ENCODE measurements around the gene BCL7B. TPM values are rescaled to one million over a fixed set of nuclear protein-coding genes. Genes with fewer than 3 reads are reported as not detected.
"Not testable (repeated sequence)": the region's sequence is repeated elsewhere in the genome, so short reads cannot be mapped to it uniquely, and the experiment has no call there.

Gene BCL7B
- total RNA-seq, 2 donors from 2014 or later: 52.4 to 76.7 TPM

DNA sequence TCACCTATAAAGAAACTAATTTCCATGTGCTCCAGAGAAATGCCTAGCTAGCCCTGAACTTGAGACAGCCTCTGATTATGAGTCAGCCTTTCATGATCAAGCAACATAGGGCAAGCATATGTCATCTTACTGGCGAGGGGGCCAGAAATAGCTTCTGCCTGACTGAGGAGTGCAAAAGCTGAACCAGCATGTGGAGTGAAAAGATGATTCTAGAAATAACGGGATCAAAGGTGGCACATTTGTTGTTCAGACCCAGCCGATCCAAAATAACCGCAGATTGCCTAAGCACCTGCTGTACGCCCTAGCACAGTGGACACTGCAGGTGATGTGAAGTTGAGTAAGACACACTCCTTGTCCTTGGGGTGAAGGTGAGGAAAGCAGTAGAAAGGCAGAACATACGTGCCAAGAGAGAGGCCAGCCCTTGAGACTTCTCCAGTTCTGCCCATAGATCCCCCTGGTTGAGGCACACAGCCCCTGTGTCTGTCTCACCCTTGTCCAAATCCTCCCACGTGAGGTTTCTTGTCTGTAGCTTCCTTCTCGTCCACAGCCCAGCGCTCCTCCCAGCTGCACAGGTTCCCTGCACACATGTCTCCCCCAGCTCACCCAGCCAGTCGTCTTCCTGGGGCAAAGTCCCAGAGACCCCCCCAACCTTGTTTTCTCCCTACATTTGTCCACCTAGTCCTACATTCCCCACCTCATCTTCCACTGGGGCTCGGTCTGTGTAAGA, 2.8 kb upstream of the BCL7B start:
- Mint-ChIP-seq H3K36me3 (ENCODE audit: low read depth) (peaks cover 7% of the 10 kb centered on the region), H3K27ac (no peak overlapping the region), H3K4me1 (peaks cover 12% of the 10 kb centered on the region), H3K27me3 (no peaks in the 10 kb centered on the region), H3K4me3 (no peak overlapping the region), H3K9me3 (no peaks in the 10 kb centered on the region)
- no peak for ATAC-seq (replicated peaks)

DNA sequence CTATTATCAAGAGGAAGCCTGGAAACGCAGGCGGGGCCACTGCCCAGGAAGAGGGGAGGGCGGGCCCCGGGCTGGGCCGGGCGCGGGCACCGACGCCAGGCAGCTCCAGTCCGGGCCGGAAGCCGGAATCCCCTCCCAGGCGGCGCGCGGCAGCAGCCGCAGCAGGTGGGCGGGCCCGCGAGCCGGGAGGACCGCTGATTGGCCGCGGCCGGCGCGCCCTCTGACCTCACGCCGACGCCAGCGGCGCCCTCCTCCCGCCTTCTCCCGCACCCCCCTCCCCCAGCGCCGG, 438 bp downstream of the BCL7B start:
- peak overlapping the region; percentile 98 for H3K27ac Mint-ChIP-seq

DNA sequence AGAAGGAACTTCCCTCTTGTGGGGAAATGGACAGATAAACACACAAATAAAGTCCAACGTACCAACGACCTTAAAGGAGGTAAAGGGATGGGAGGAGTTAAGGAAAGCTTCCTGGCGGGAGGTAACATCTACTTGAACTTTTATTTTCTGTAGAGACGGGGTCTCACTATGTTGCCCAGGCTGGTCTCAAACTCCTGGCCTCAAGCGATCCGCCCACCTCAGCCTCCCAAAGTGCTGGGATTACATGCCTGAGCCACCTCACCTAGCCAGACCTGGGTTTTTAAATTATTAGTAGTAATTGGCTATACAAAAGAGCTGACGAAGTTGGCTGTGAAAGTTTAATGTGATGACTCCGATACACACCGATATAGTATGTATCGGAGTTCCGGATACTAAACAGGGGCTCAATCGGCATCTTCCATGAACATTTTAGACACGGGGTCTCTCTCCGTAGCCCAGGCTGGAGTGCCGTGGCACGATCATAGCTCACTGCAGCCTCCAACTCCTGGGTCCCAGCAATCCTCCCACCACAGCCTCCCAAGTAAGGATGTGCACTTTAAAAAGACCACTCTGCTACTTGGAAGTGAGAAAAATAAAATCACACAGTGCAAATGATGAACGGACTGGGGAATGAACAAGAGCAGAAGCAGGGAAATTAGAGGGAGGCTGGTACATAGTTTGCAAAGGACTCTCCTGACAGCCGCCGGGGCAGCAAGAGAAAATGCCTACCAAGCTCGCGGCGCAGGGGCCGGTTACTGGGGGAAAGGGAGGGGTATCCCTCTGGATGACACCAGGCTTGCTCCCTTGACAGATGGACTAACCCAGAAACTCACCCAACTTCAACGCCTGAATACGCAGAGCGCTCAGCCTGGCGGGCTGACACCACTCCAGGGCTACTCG, 1.0 kb downstream of the BCL7B start:
- peaks cover 45% of the 10 kb centered on the region for H3K36me3 Mint-ChIP-seq (ENCODE audit: low read depth)
- peaks cover 22% of the 10 kb centered on the region for H3K4me1 Mint-ChIP-seq
- peak overlapping the region; percentile 94 for H3K4me3 Mint-ChIP-seq
- H3K9me3 Mint-ChIP-seq: no peaks in the 10 kb centered on the region
- H3K27ac Mint-ChIP-seq: peak overlapping the region; percentile 98
- no peak for ATAC-seq (replicated peaks)
- no peaks in the 10 kb centered on the region for H3K27me3 Mint-ChIP-seq

More for the DNA sequence above, 438 bp downstream of the BCL7B start:
- peaks cover 20% of the 10 kb centered on the region for H3K4me1 Mint-ChIP-seq
- peak; percentile 93 for ATAC-seq (replicated peaks)
- H3K9me3 Mint-ChIP-seq: no peaks in the 10 kb centered on the region
- H3K4me3 Mint-ChIP-seq: peak overlapping the region; percentile 94
- H3K27me3 Mint-ChIP-seq: no peaks in the 10 kb centered on the region
- peaks cover 39% of the 10 kb centered on the region for H3K36me3 Mint-ChIP-seq (ENCODE audit: low read depth)

DNA sequence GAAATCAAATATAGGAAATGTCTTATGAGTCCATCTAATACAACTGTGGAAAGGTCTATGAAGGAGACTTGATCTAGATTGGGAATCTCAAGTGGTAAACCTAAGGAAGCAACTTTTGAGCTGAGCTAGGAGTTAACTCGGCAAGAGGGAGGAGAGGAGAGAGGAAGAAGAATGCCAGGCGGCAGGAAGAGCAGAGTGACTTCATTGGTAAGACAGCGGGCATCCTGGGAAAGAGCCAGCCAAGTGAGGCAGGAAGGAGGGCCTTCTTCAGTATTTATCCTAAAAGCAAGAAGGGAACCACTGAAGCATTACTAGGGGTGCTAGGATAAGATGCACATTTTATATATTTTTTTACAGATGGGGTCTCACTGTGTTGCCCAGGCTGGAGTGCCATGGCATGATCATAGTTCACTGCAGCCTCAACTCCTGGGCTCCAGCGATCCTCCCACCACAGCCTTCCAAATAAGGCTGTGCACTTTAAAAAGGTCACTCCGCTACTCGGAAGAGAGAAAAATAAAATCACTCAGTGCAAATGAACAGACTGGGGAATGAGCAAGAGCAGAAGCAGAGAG, 2.0 kb downstream of the BCL7B start:
- no peaks in the 10 kb centered on the region for H3K27me3 Mint-ChIP-seq
- ATAC-seq (replicated peaks): no peak
- H3K4me1 Mint-ChIP-seq: peaks cover 26% of the 10 kb centered on the region
- H3K9me3 Mint-ChIP-seq: no peaks in the 10 kb centered on the region
- H3K27ac Mint-ChIP-seq: peak overlapping the region; percentile 98
- H3K36me3 Mint-ChIP-seq (ENCODE audit: low read depth): peaks cover 54% of the 10 kb centered on the region
- H3K4me3 Mint-ChIP-seq: peak overlapping the region; percentile 94

DNA sequence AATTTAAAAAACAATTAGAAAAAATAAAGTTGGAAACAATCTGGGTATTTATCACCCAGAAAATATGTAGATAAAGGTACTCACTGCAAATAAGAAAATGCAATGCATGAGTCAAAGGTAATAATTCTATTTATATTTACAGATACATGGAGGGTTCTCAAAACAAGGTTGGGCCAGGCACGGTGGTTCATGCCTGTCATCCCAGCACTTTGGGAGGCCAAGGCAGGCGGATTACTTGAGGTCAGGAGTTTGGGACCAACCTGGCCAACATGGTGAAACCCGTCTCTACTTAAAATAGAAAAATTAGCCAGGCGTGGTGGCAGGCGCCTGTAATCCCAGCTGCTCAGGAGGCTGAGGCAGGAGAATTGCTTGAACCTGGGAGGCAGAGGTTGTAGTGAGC, 7.4 kb downstream of the BCL7B start:
- H3K27ac Mint-ChIP-seq; H3K27me3 Mint-ChIP-seq; H3K4me3 Mint-ChIP-seq; ATAC-seq (replicated peaks); H3K9me3 Mint-ChIP-seq: not testable (repeated sequence)
- peaks cover 18% of the 10 kb centered on the region for H3K4me1 Mint-ChIP-seq
- H3K36me3 Mint-ChIP-seq (ENCODE audit: low read depth): peaks cover 95% of the 10 kb centered on the region

DNA sequence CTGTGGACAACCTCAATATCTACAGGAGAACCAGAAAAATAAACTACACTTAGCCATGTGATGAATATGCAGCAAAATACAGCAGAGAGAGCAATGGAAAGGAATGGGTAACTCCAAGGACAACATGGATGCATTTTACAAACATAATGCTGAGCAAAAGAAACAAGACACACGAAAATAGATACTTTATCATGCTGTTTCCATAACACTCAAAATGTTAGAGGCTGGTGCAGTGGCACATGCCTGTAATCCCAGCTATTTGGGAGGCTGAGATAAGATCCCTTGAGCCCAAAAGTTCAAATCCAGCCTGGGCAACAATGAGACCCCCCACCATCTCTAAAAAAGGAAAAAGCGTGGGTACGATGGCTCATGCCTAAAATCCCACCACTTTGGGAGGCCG, 8.3 kb downstream of the BCL7B start:
- no peak for ATAC-seq (replicated peaks)

DNA sequence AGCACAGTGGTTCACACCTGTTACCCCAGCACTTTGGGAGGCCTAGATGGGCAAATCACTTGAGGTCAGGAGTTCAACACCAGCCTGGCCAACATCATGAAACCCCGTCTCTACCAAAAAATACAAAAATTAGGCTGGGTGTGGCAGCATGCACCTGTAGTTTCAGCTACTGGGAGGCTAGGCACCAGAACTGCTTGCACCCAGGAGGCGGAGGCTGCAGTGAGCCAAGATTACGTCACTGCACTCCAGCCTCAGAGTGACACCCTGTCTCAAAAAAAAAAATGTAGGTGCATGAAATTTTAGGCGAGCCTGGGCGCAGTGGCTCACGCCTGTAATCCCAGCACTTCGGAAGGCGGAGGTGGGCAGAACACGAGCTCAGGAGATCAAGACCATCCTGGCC, 9.6 kb downstream of the BCL7B start:
- H3K36me3 Mint-ChIP-seq (ENCODE audit: low read depth): peaks cover 92% of the 10 kb centered on the region
- peaks cover 19% of the 10 kb centered on the region for H3K4me1 Mint-ChIP-seq
- ATAC-seq (replicated peaks): no peak
- no peaks in the 10 kb centered on the region for H3K27me3 Mint-ChIP-seq
- no peaks in the 10 kb centered on the region for H3K9me3 Mint-ChIP-seq
- no peak overlapping the region for H3K27ac Mint-ChIP-seq
- H3K4me3 Mint-ChIP-seq: no peak overlapping the region

More for the DNA sequence above, 8.3 kb downstream of the BCL7B start:
- Mint-ChIP-seq H3K4me1 (peaks cover 14% of the 10 kb centered on the region), H3K9me3 (no peaks in the 10 kb centered on the region), H3K27me3 (no peaks in the 10 kb centered on the region), H3K27ac (peak overlapping the region; percentile 62), H3K36me3 (ENCODE audit: low read depth) (peaks cover 93% of the 10 kb centered on the region), H3K4me3 (no peak overlapping the region)

DNA sequence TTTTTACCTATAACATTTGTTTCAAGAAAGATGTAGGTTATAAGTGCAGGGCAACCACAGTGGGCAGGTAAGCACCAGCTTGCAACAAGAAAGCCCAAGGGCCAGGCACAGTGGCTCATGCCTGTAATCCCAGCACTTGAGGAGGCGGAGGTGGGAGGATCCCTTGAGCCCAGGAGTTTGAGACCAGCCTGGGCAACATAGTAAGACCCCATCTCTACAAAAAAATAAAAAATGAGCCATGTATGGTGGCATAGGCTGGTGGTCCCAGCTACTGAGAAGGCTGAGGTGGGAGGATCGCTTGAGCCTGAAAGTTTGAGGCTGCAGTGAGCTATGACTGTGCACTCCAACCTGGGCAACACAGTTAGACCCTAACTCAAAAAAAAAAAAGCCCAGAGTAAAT, 12.8 kb downstream of the BCL7B start:
- Mint-ChIP-seq H3K27me3 (no peaks in the 10 kb centered on the region), H3K9me3 (no peaks in the 10 kb centered on the region), H3K4me1 (peaks cover 10% of the 10 kb centered on the region), H3K36me3 (ENCODE audit: low read depth) (peaks cover 97% of the 10 kb centered on the region), H3K27ac (no peak overlapping the region), H3K4me3 (no peak overlapping the region)
- no peak for ATAC-seq (replicated peaks)

DNA sequence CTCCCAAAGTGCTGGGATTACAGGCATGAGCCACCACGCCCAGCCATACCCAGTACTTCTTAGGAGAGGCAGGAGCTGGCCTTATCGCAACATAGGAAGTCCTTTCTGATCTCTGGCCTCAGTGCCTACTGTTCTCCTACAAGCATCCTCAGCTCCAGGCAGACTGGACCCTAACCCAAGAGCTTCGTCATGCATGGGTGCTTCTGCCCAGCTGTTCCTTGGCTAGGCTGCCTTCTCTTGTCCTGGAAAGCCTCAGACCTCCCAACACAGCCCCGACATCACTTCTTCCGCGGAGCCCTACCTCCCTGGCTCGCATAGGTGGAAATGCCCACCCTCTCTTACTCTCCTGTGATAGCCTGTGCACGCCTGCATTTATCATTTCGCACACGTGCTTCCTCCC, 15.8 kb downstream of the BCL7B start:
- H3K27ac Mint-ChIP-seq: no peak overlapping the region
- H3K27me3 Mint-ChIP-seq: no peaks in the 10 kb centered on the region
- no peak overlapping the region for H3K4me3 Mint-ChIP-seq
- H3K9me3 Mint-ChIP-seq: no peaks in the 10 kb centered on the region
- peaks cover 97% of the 10 kb centered on the region for H3K36me3 Mint-ChIP-seq (ENCODE audit: low read depth)
- ATAC-seq (replicated peaks): no peak
- H3K4me1 Mint-ChIP-seq: peaks cover 4% of the 10 kb centered on the region

DNA sequence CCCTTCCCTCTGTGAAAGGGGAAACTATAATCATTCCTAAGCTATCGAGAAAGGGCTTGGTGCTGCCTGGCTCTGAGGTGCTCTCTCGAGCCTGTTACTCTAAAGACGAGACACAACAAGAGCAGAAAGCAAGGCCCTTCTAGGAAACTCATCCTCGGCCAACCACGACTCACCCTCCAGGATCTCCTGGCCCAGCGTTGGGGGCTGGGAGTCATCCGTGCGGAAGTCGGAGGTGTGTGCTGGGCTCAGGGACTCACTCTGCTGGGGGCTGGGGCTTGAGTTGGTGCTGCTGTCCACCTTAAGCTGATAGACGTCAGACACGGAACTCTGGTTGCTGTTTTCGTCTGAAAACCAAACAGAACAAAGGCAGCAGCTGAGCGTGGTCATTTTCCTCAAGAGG, 17.8 kb downstream of the BCL7B start:
- Mint-ChIP-seq H3K9me3 (no peaks in the 10 kb centered on the region), H3K36me3 (ENCODE audit: low read depth) (peaks cover 94% of the 10 kb centered on the region), H3K27me3 (no peaks in the 10 kb centered on the region), H3K4me1 (peaks cover 4% of the 10 kb centered on the region), H3K4me3 (no peak overlapping the region), H3K27ac (no peak overlapping the region)
- no peak for ATAC-seq (replicated peaks)

DNA sequence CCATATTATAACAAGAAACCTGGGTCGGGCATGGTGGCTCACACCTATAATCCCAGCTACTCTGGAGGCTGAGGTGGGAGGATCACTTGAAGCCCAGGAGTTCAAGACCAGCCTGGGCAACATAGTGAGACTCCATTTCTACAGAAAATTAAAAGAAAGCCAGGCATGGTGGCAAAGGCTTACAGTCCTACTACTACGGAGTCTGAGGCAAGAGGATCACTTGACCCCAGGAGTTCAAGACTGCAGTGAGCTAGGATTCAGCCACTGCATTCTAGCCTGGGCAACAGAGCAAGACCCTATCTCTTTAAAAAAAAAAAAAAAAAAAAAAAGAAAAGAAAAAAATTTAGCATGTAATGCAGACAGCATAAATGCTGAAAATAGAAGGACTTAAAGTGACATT, 19.0 kb downstream of the BCL7B start:
- H3K36me3 Mint-ChIP-seq (ENCODE audit: low read depth): peaks cover 86% of the 10 kb centered on the region
- not testable (repeated sequence) for H3K4me3 Mint-ChIP-seq; H3K9me3 Mint-ChIP-seq; ATAC-seq (replicated peaks); H3K27me3 Mint-ChIP-seq; H3K27ac Mint-ChIP-seq; H3K4me1 Mint-ChIP-seq

DNA sequence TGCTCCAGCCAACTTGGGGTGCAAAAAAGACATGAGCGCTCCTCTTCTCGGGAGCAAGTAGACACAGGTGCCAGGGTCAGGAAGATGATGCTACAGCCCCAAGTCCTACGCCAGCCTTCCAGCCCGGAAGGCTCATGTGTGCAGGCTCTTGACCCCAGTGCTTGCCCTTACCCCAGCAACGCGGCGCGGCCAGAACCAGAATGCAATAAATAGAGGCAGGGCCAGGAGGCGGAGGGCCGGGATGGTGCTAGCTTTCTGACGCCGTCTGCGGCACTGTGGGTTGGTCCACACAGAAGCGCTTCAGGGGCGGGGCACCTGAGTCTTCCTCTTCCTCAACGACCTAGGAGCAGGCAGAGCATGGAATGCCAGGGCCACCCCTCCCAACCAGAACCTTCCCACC, 20.4 kb downstream of the BCL7B start:
- Mint-ChIP-seq H3K4me3 (no peak overlapping the region), H3K36me3 (ENCODE audit: low read depth) (peaks cover 71% of the 10 kb centered on the region), H3K27me3 (no peaks in the 10 kb centered on the region), H3K27ac (no peak overlapping the region), H3K4me1 (no peaks in the 10 kb centered on the region), H3K9me3 (no peaks in the 10 kb centered on the region)
- ATAC-seq (replicated peaks): no peak

DNA sequence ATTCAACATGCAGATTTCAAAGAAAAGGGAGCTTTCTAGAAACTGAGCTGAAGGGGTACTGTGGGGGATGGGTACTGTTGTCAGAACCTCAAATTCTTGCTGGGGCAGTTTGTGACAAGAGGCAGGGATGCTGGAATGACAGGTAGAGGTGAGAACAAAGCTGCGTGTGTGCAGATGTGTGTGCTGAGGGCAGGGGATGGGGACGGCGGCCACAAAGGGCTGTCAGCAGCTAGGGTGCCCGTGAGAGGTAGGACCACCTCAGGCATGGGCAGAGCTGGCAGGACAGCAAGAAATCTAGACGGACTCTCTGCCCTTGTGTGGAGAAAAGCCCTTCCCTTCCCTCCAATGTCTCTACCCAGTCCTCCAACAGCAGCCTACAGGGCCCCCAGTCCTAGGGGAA, 21.0 kb downstream of the BCL7B start:
- Mint-ChIP-seq H3K27ac (no peak overlapping the region), H3K27me3 (no peaks in the 10 kb centered on the region), H3K4me3 (no peak overlapping the region), H3K36me3 (ENCODE audit: low read depth) (peaks cover 66% of the 10 kb centered on the region), H3K4me1 (no peaks in the 10 kb centered on the region), H3K9me3 (no peaks in the 10 kb centered on the region)
- no peak for ATAC-seq (replicated peaks)

DNA sequence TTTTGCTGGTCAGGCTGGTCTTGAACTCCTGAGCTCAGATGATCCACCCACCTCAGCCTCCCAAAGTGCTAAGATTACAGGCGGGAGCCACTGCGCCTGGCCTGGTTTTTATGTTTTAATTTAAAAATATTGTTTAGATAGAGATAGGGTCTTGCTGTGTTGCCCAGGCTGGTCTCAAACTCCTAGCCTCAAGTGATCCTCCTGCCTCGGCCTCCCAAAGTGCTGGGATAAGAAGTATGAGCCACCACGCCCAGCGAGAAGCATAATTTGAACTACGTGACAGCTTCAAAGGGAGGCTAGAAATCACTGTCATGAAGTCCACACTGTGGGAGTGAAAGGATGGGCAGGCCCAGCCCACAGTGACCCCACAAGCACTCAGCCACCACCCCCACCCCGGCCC, 21.6 kb downstream of the BCL7B start:
- ATAC-seq (replicated peaks); H3K4me1 Mint-ChIP-seq; H3K9me3 Mint-ChIP-seq; H3K4me3 Mint-ChIP-seq; H3K27ac Mint-ChIP-seq; H3K27me3 Mint-ChIP-seq: not testable (repeated sequence)
- peaks cover 60% of the 10 kb centered on the region for H3K36me3 Mint-ChIP-seq (ENCODE audit: low read depth)

DNA sequence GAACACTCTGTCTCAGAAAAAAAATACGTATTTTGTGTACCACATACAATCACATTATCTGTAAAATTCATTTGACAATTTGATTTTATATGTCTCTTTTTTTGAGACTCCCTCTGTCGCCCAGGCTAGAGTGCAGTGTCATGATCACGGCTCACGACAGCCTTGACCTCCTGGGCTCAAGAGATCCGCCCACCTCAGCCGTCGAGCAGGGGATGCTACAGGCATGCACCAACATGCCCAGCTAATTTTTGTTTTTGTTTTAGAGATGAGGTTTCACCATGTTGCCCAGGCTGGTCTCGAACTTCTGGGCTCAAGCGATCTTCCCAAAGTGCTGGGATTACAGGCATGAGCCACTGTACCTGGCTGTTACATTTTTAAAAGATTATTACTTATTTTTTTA, 23.7 kb downstream of the BCL7B start:
- no peak overlapping the region for H3K4me3 Mint-ChIP-seq
- no peaks in the 10 kb centered on the region for H3K4me1 Mint-ChIP-seq
- no peak for ATAC-seq (replicated peaks)
- no peaks in the 10 kb centered on the region for H3K27me3 Mint-ChIP-seq
- H3K27ac Mint-ChIP-seq: no peak overlapping the region
- H3K36me3 Mint-ChIP-seq (ENCODE audit: low read depth): peaks cover 38% of the 10 kb centered on the region
- H3K9me3 Mint-ChIP-seq: no peaks in the 10 kb centered on the region

Measured in activated T-helper 17 cell treated with anti-CD3 and anti-CD28 coated beads, Interleukin-2, amount 50 U/mL, for 72 hours (primary cell).